Caco-2 (cell line): ENCODE results near the gene E2F1. TPM values are rescaled to one million over a fixed set of nuclear protein-coding genes. Genes with fewer than 3 reads are reported as not detected.
A peak's percentile ranks its signal among the peaks of the same experiment; 100 is the strongest.

ENCODE experiments used
- BruUV-seq: library from RNA; stranded (reverse); fragments of 400-500 nt; replicated peaks from 2 replicates; lab custom pipeline; 2021; lab: Mats Ljungman, UMichigan
- CTCF ChIA-PET: fragments of 300-600 bp; sonication (Branson Sonifier 250); formaldehyde crosslinking; loops from one replicate; lab custom pipeline; 2022; ENCODE audit warnings: antibody characterized with exemption; lab: Charles Lee
- POLR2A ChIA-PET: fragments of 300-600 bp; sonication (Branson Sonifier 250); formaldehyde crosslinking; loops from one replicate; lab custom pipeline; 2022; ENCODE audit warnings: antibody characterized with exemption; lab: Charles Lee
- DNase-seq, 2 experiments: peaks; one replicate each; pipeline versions ENCODE4 v3.0.0 to v3.0.0-alpha.2; 2020 to 2022
- H3K27me3 ChIP-seq: replicated peaks from 2 replicates; pipeline ENCODE4 v1.6.0; 2011; ENCODE audit warnings: low read length; ENCODE audit not compliant: control insufficient read depth, insufficient read depth
- H3K36me3 ChIP-seq: 2 replicates; pipeline ENCODE4 v1.5.1; 2011; ENCODE audit warnings: low read length; ENCODE audit not compliant: control insufficient read depth, insufficient read depth
- H3K4me1 ChIP-seq: fragments of 250-450 bp; sonication (Bioruptor Pico); 2 replicates; pipeline ENCODE4 v1.5.1; 2020; ENCODE audit warnings: mild to moderate bottlenecking
- H3K4me3 ChIP-seq: 2 replicates; pipeline ENCODE4 v1.5.1; 2011; ENCODE audit warnings: low read depth, mild to moderate bottlenecking, control low read depth, low read length
- H3K9me3 ChIP-seq: fragments of 250-450 bp; sonication (Bioruptor Pico); 2 replicates; pipeline ENCODE4 v1.5.1; 2020; ENCODE audit warnings: mild to moderate bottlenecking, moderate library complexity
- H3K27ac Mint-ChIP-seq: one replicate; pipeline ENCODE4 v1.8.0; 2022; ENCODE audit warnings: mixed read lengths; ENCODE audit not compliant: unreplicated experiment
- H3K27me3 Mint-ChIP-seq: one replicate; pipeline ENCODE4 v1.8.0; 2022; ENCODE audit warnings: mixed read lengths; ENCODE audit not compliant: insufficient read depth, unreplicated experiment
- H3K36me3 Mint-ChIP-seq: one replicate; pipeline ENCODE4 v1.8.0; 2022; ENCODE audit warnings: mild to moderate bottlenecking, mixed read lengths; ENCODE audit not compliant: insufficient read depth, unreplicated experiment
- H3K4me1 Mint-ChIP-seq: one replicate; pipeline ENCODE4 v1.8.0; 2022; ENCODE audit warnings: low read depth, mixed read lengths; ENCODE audit not compliant: unreplicated experiment
- H3K4me3 Mint-ChIP-seq: one replicate; pipeline ENCODE4 v1.8.0; 2022; ENCODE audit warnings: mild to moderate bottlenecking, moderate library complexity, mixed read lengths; ENCODE audit not compliant: unreplicated experiment
- H3K9me3 Mint-ChIP-seq: one replicate; pipeline ENCODE4 v1.8.0; 2022; ENCODE audit warnings: mixed read lengths; ENCODE audit not compliant: unreplicated experiment
- CTCF ChIP-seq, 2 experiments: fragments of 200-600 bp in 1 of 2; IDR thresholded peaks; 1 replicate in 1 of 2; 2 replicates in 1 of 2; pipeline versions ENCODE4 v1.5.1 to v1.8.0; 2011 to 2022; ENCODE audit warnings: antibody characterized with exemption in 1 of 2, control low read depth in 1 of 2, inconsistent platforms in 1 of 2, low read depth in 1 of 2, low read length in 1 of 2, mild to moderate bottlenecking in 1 of 2, moderate library complexity in 1 of 2; ENCODE audit not compliant: insufficient read depth in 1 of 2, severe bottlenecking in 1 of 2, unreplicated experiment in 1 of 2
- intact Hi-C: fragments of 100-400 bp; cut with micrococcal nuclease; formaldehyde crosslinking; loops from one replicate; pipeline ENCODE4 v1.10.0; 2022; ENCODE audit not compliant: unreplicated experiment
- total RNA-seq: library from RNA; stranded (reverse); gene quantifications from 2 replicates; pipeline ENCODE4 v1.2.3, GENCODE V29; 2022

The E2F1 gene
- total RNA-seq, 1 experiment from 2014 or later: 74.7 TPM

- H3K4me3 Mint-ChIP-seq: no peak overlapping the region
- H3K36me3 Mint-ChIP-seq: peaks cover 10% of the 10 kb centered on the region
- no peak for TF ChIP-seq CTCF (IDR thresholded peaks at IDR 0.05; ENCODE audit: insufficient read depth in 1 of 2, low read depth in 1 of 2, low read length in 1 of 2, severe bottlenecking in 1 of 2, unreplicated experiment in 1 of 2)
- no peaks in the 10 kb centered on the region for H3K4me1 Mint-ChIP-seq
- H3K9me3 Mint-ChIP-seq: no peaks in the 10 kb centered on the region
- intact Hi-C loops: loop anchor here (5.0 kb wide), 1 partner anchor 388 kb away; the partner anchor contains the start of gene EIF2S2
- Histone ChIP-seq H3K4me1 (peaks cover 18% of the 10 kb centered on the region), H3K27me3 (no peaks in the 10 kb centered on the region), H3K4me3 (no peak overlapping the region), H3K36me3 (no peaks in the 10 kb centered on the region), H3K9me3 (no peaks in the 10 kb centered on the region)
- H3K27me3 Mint-ChIP-seq: no peaks in the 10 kb centered on the region
- BruUV-seq: no TSS peak
- ChIA-PET POLR2A (no interaction called here), CTCF (interaction anchor here (1.5 kb wide), 1 partner anchor 58 kb away, joined by 4 read pairs; the partner anchor contains the start of gene ACTL10)
- peak; percentile 77 to 92 for DNase-seq
- no peak overlapping the region for H3K27ac Mint-ChIP-seq
Measured at GRCh38 chr20:33724439-33725094, 38.4 kb upstream of the E2F1 start.

GRCh38 chr20:33721391-33722140, 35.4 kb upstream of the E2F1 start:
- no TSS peak for BruUV-seq

More at GRCh38 chr20:33721391-33722140, 35.4 kb upstream of the E2F1 start:
- H3K36me3 Mint-ChIP-seq: peaks cover 10% of the 10 kb centered on the region
- Histone ChIP-seq H3K36me3 (no peaks in the 10 kb centered on the region), H3K9me3 (no peaks in the 10 kb centered on the region), H3K27me3 (no peaks in the 10 kb centered on the region), H3K4me3 (no peak overlapping the region), H3K4me1 (peaks cover 22% of the 10 kb centered on the region)
- ChIA-PET CTCF (interaction anchor here (0.6 to 0.8 kb wide), 2 partner anchors 54 to 325 kb away, joined by 3 to 8 read pairs; no protein-coding TSS in a partner anchor), POLR2A (interaction anchor here (0.6 kb wide), 1 partner anchor 13 kb away, joined by 3 read pairs; no protein-coding TSS in a partner anchor)
- H3K4me1 Mint-ChIP-seq: no peaks in the 10 kb centered on the region
- no peak overlapping the region for H3K27ac Mint-ChIP-seq
- intact Hi-C loops: loop anchor here (5.0 kb wide), 1 partner anchor 391 kb away; the partner anchor contains the start of gene EIF2S2
- TF ChIP-seq CTCF (IDR thresholded peaks at IDR 0.05; ENCODE audit: insufficient read depth in 1 of 2, low read depth in 1 of 2, low read length in 1 of 2, severe bottlenecking in 1 of 2, unreplicated experiment in 1 of 2): no peak
- peak overlapping the region; percentile 71 for H3K4me3 Mint-ChIP-seq
- no peaks in the 10 kb centered on the region for H3K27me3 Mint-ChIP-seq
- DNase-seq: no peak
- no peaks in the 10 kb centered on the region for H3K9me3 Mint-ChIP-seq
